Right atrium auricular region (tissue), 2 donors: Measurements from ENCODE around the gene MSL3B.

Source experiments
- DNase-seq: peaks from one replicate; pipeline ENCODE4 v3.0.0-alpha.2; 2019; ENCODE audit warnings: low spot score
- H3K27ac ChIP-seq, 2 donors: fragments of 200-600 bp; sonication (generic); 1 replicate in 1 of 2; 2 replicates in 1 of 2; pipeline ENCODE4 v1.5.1; 2016 to 2019
- H3K27me3 ChIP-seq, 2 donors: fragments of 200-600 bp; sonication (generic); one replicate each; pipeline versions ENCODE4 v1.5.1 to v1.6.0; 2017 to 2019
- H3K36me3 ChIP-seq: fragments of 200-600 bp; sonication (generic); one replicate; pipeline ENCODE4 v1.5.1; 2016
- H3K4me1 ChIP-seq, 2 donors: fragments of 200-600 bp; sonication (generic); one replicate each; pipeline versions ENCODE4 v1.5.1 to v1.6.0; 2017 to 2019
- H3K4me3 ChIP-seq, 2 donors: fragments of 200-600 bp; sonication (generic); 1 replicate in 1 of 2; 2 replicates in 1 of 2; pipeline ENCODE4 v1.5.1; 2017 to 2019; ENCODE audit warnings: mild to moderate bottlenecking in 1 of 2, moderate library complexity in 1 of 2
- H3K9me3 ChIP-seq, 2 donors: fragments of 200-600 bp; sonication (generic); one replicate each; pipeline ENCODE4 v1.5.1; 2019
- CTCF ChIP-seq, 2 donors: fragments of 200-600 bp; sonication (generic); IDR thresholded peaks; one replicate each; pipeline ENCODE4 v1.5.1; 2019; ENCODE audit warnings: antibody characterized with exemption in 2 of 2

MSL3B gene

GRCh38 chr2:233851169-233851568, 17.0 kb downstream of the MSL3B start:
- no peak for TF ChIP-seq CTCF (IDR thresholded peaks at IDR 0.05)
- no peak overlapping the region for H3K4me3 ChIP-seq
- H3K36me3 ChIP-seq: no peaks in the 10 kb centered on the region
- H3K27ac ChIP-seq: no peak overlapping the region
- H3K9me3 ChIP-seq: no peaks in the 10 kb centered on the region
- no peak for DNase-seq
- H3K27me3 ChIP-seq: no peaks in the 10 kb centered on the region
- H3K4me1 ChIP-seq: peaks cover 0 to 11% of the 10 kb centered on the region in 2 donors

- Histone ChIP-seq H3K27ac (no peak overlapping the region), H3K27me3 (no peaks in the 10 kb centered on the region), H3K9me3 (no peaks in the 10 kb centered on the region), H3K4me1 (peaks cover 0 to 11% of the 10 kb centered on the region in 2 donors), H3K36me3 (no peaks in the 10 kb centered on the region), H3K4me3 (no peak overlapping the region)
- no peak for DNase-seq
- no peak for TF ChIP-seq CTCF (IDR thresholded peaks at IDR 0.05)
Measured at GRCh38 chr2:233850745-233851144, 17.4 kb downstream of the MSL3B start.

GRCh38 chr2:233849607-233850271, 18.4 kb downstream of the MSL3B start:
- Histone ChIP-seq H3K36me3 (no peaks in the 10 kb centered on the region), H3K9me3 (no peaks in the 10 kb centered on the region), H3K4me1 (peaks cover 0 to 11% of the 10 kb centered on the region in 2 donors), H3K4me3 (no peak overlapping the region), H3K27me3 (no peaks in the 10 kb centered on the region), H3K27ac (no peak overlapping the region)
- TF ChIP-seq CTCF (IDR thresholded peaks at IDR 0.05): no peak
- DNase-seq: no peak

GRCh38 chr2:233848276-233848675, 19.9 kb downstream of the MSL3B start:
- TF ChIP-seq CTCF (IDR thresholded peaks at IDR 0.05): no peak
- Histone ChIP-seq H3K36me3 (no peaks in the 10 kb centered on the region), H3K4me1 (peaks cover 0 to under 1% of the 10 kb centered on the region in 2 donors), H3K27ac (no peak overlapping the region), H3K4me3 (no peak overlapping the region), H3K9me3 (no peaks in the 10 kb centered on the region), H3K27me3 (no peaks in the 10 kb centered on the region)
- DNase-seq: no peak

GRCh38 chr2:233847248-233847898, 20.8 kb downstream of the MSL3B start:
- no peak overlapping the region for H3K4me3 ChIP-seq
- DNase-seq: peak; percentile 44
- TF ChIP-seq CTCF (IDR thresholded peaks at IDR 0.05): no peak
- H3K4me1 ChIP-seq: no peaks in the 10 kb centered on the region
- no peaks in the 10 kb centered on the region for H3K9me3 ChIP-seq
- no peaks in the 10 kb centered on the region for H3K27me3 ChIP-seq
- no peaks in the 10 kb centered on the region for H3K36me3 ChIP-seq
- no peak overlapping the region for H3K27ac ChIP-seq
